ENCODE data around the gene LPIN1.

DNA sequence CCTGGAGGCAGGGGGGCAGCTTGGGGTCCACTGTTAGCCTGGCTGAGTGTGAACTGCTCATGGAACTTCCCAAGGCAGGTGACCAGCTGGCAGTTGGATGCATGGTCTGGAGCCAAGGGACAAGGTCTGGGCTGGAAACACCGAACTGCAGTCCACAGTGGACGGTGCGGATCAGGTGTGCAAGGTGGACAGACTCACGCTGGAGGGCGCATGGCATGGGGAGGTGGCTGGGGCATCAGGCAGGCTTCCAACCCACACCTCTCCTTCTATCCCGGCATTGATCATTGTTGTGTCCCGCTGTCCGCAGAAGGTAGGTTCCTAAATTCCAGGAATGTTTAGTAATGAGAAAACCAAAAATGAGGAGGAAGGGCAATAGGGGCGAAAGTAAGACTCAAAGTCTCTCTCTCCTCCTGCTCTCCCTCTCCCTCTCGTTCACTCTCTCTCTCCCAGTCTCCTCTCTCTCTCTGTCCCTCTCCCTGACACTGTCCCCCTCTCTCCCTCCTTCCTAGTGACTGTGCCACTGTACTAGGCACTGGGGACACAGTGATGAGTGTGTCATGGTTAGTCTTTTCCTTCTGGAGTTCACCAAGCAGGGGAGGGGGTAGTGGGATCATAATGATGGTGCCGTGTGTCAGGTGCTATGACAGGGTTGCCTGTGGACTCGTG, 30.3 kb upstream of the LPIN1 start:
- TF ChIP-seq, protein P1, sequence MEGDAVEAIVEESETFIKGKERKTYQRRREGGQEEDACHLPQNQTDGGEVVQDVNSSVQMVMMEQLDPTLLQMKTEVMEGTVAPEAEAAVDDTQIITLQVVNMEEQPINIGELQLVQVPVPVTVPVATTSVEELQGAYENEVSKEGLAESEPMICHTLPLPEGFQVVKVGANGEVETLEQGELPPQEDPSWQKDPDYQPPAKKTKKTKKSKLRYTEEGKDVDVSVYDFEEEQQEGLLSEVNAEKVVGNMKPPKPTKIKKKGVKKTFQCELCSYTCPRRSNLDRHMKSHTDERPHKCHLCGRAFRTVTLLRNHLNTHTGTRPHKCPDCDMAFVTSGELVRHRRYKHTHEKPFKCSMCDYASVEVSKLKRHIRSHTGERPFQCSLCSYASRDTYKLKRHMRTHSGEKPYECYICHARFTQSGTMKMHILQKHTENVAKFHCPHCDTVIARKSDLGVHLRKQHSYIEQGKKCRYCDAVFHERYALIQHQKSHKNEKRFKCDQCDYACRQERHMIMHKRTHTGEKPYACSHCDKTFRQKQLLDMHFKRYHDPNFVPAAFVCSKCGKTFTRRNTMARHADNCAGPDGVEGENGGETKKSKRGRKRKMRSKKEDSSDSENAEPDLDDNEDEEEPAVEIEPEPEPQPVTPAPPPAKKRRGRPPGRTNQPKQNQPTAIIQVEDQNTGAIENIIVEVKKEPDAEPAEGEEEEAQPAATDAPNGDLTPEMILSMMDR (conservative IDR thresholded peaks at IDR 0.05 in 1 of 2, IDR thresholded peaks at IDR 0.05 in 1 of 2; ENCODE audit: extremely low read depth in 1 of 2, insufficient read depth in 1 of 2, low read depth in 1 of 2, low read length in 2 of 2), result no peak
- no peak for TF ChIP-seq EZH2 (IDR thresholded peaks at IDR 0.05; ENCODE audit: borderline replicate concordance, low read length)

Measured in mammary epithelial cell (primary cell).